Measurements from ENCODE around the gene ZSCAN4. TPM values are rescaled to one million over a fixed set of nuclear protein-coding genes. Genes with fewer than 3 reads are reported as not detected.

Gene ZSCAN4
- polyA plus RNA-seq, 3 donors, result 0.24 TPM; not detected in 2

- no peak for DNase-seq
Measured at GRCh38 chr19:57675881-57676280, 7.1 kb downstream of the ZSCAN4 start.

GRCh38 chr19:57682226-57682766 lies 13.6 kb downstream of the ZSCAN4 start:
- DNase-seq, result no peak

GRCh38 chr19:57686727-57687126 lies 18.0 kb downstream of the ZSCAN4 start:
- DNase-seq, result no peak

GRCh38 chr19:57687363-57688010 lies 18.8 kb downstream of the ZSCAN4 start:
- no peak for DNase-seq

GRCh38 chr19:57688011-57688763 lies 19.5 kb downstream of the ZSCAN4 start:
- no peak for DNase-seq

GRCh38 chr19:57689750-57690149 lies 21.0 kb downstream of the ZSCAN4 start:
- DNase-seq, result no peak

GRCh38 chr19:57701625-57702024 lies 32.9 kb downstream of the ZSCAN4 start:
- no peak for DNase-seq

- DNase-seq, result no peak
Measured at GRCh38 chr19:57706346-57706745, 37.6 kb downstream of the ZSCAN4 start.

- peak; percentile 93 for DNase-seq
Measured at GRCh38 chr19:57708641-57709361, 40.1 kb downstream of the ZSCAN4 start, which contains the start of gene ZNF154. Gene ZNF154 (minus strand): TSS chr19:57709204. CDS start chr19:57708971, 233 bp downstream.

- no peak for DNase-seq
Measured at GRCh38 chr19:57709616-57710015, 40.9 kb downstream of the ZSCAN4 start.

GRCh38 chr19:57712222-57712621 lies 43.5 kb downstream of the ZSCAN4 start:
- DNase-seq, result no peak

GRCh38 chr19:57719424-57719823 lies 50.7 kb downstream of the ZSCAN4 start:
- DNase-seq, result no peak

- DNase-seq, result no peak
Measured at GRCh38 chr19:57719901-57720519, 51.3 kb downstream of the ZSCAN4 start.

- DNase-seq, result no peak
Measured at GRCh38 chr19:57720878-57721277, 52.1 kb downstream of the ZSCAN4 start.

Other genes starting within 250 kb of the ZSCAN4 start
- 10 to 100 TPM in 2 of 3 donors, 1 to 10 TPM in 1; 8.9 to 20.2 (median 13.3) TPM for gene ZNF749, start 233.6 kb upstream of the ZSCAN4 start, polyA plus RNA-seq (ENCODE audit: insufficient read length in 3 of 3)
- gene VN1R1, start 211.8 kb upstream of the ZSCAN4 start, polyA plus RNA-seq (ENCODE audit: insufficient read length in 3 of 3), result 1 to 10 TPM; 1.9 to 7.8 (median 5.3) TPM
- gene ZNF772, start 191.4 kb upstream of the ZSCAN4 start, polyA plus RNA-seq (ENCODE audit: insufficient read length in 3 of 3), result 10 to 100 TPM; 18.9 to 33.1 (median 25.2) TPM
- 10 to 100 TPM; 19.3 to 25.2 (median 25.1) TPM for gene ZNF419, start 181.2 kb upstream of the ZSCAN4 start, polyA plus RNA-seq (ENCODE audit: insufficient read length in 3 of 3)
- 10 to 100 TPM; 11.4 to 17.0 (median 16.0) TPM for gene ZNF773, start 169.0 kb upstream of the ZSCAN4 start, polyA plus RNA-seq (ENCODE audit: insufficient read length in 3 of 3)
- gene ZNF549, start 141.6 kb upstream of the ZSCAN4 start, polyA plus RNA-seq (ENCODE audit: insufficient read length in 3 of 3), result 10 to 100 TPM; 10.8 to 17.9 (median 16.3) TPM
- gene ZNF550, start 109.1 kb upstream of the ZSCAN4 start, polyA plus RNA-seq (ENCODE audit: insufficient read length in 3 of 3), result 10 to 100 TPM; 19.1 to 25.3 (median 20.8) TPM
- 1 to 10 TPM; 7.7 to 9.5 (median 9.3) TPM for gene ZNF416, start 90.0 kb upstream of the ZSCAN4 start, polyA plus RNA-seq (ENCODE audit: insufficient read length in 3 of 3)
- gene ZIK1, start 84.8 kb upstream of the ZSCAN4 start, polyA plus RNA-seq (ENCODE audit: insufficient read length in 3 of 3), result 10 to 100 TPM; 19.7 to 21.0 (median 20.8) TPM
- 1 to 10 TPM; 4.6 to 7.7 (median 6.7) TPM for gene ZNF530, start 69.0 kb upstream of the ZSCAN4 start, polyA plus RNA-seq (ENCODE audit: insufficient read length in 3 of 3)
- 10 to 100 TPM; 25.9 to 30.7 (median 27.7) TPM for gene ZNF134, start 54.7 kb upstream of the ZSCAN4 start, polyA plus RNA-seq (ENCODE audit: insufficient read length in 3 of 3)
- gene ZNF211, start 35.8 kb upstream of the ZSCAN4 start, polyA plus RNA-seq (ENCODE audit: insufficient read length in 3 of 3), result 10 to 100 TPM; 29.8 to 52.6 (median 38.6) TPM
- 10 to 100 TPM; 12.3 to 21.4 (median 17.8) TPM for gene ZNF551, start 13.0 kb downstream of the ZSCAN4 start, polyA plus RNA-seq (ENCODE audit: insufficient read length in 3 of 3)
- 10 to 100 TPM; 23.9 to 39.4 (median 37.7) TPM for gene ZNF154, start 40.3 kb downstream of the ZSCAN4 start, polyA plus RNA-seq (ENCODE audit: insufficient read length in 3 of 3)
- 10 to 100 TPM; 17.3 to 27.2 (median 20.8) TPM for gene ZNF671, start 58.7 kb downstream of the ZSCAN4 start, polyA plus RNA-seq (ENCODE audit: insufficient read length in 3 of 3)
- 10 to 100 TPM; 32.9 to 45.5 (median 40.8) TPM for gene ZNF776, start 77.9 kb downstream of the ZSCAN4 start, polyA plus RNA-seq (ENCODE audit: insufficient read length in 3 of 3)
- gene ZNF586, start 100.7 kb downstream of the ZSCAN4 start, polyA plus RNA-seq (ENCODE audit: insufficient read length in 3 of 3), result 10 to 100 TPM; 17.8 to 33.8 (median 30.4) TPM
- 10 to 100 TPM; 13.1 to 31.5 (median 30.4) TPM for gene ZNF552, start 146.0 kb downstream of the ZSCAN4 start, polyA plus RNA-seq (ENCODE audit: insufficient read length in 3 of 3)
- 10 to 100 TPM; 12.1 to 24.3 (median 18.0) TPM for gene ZNF587B, start 161.4 kb downstream of the ZSCAN4 start, polyA plus RNA-seq (ENCODE audit: insufficient read length in 3 of 3)
- 10 to 100 TPM; 19.4 to 51.0 (median 49.6) TPM for gene ZNF587, start 180.9 kb downstream of the ZSCAN4 start, polyA plus RNA-seq (ENCODE audit: insufficient read length in 3 of 3)
- gene ZNF814, start 220.1 kb downstream of the ZSCAN4 start, polyA plus RNA-seq (ENCODE audit: insufficient read length in 3 of 3), result 10 to 100 TPM; 50.7 to 97.4 (median 78.8) TPM
- 10 to 100 TPM; 19.9 to 41.8 (median 40.1) TPM for gene ZNF417, start 247.7 kb downstream of the ZSCAN4 start, polyA plus RNA-seq (ENCODE audit: insufficient read length in 3 of 3)

All from renal pelvis (tissue), 4 donors.